NCI-H2196 treated with DMSO at 0.1 percent for 48 hours (cell line): Measurements from ENCODE around the gene C10orf95.

Source experiments
- DNase-seq: peaks from one replicate; lab custom pipeline; 2025; ENCODE audit not compliant: unreplicated experiment; lab: John Stamatoyannopoulos, UW

C10orf95 gene

GRCh38 chr10:102419269-102420180, 31.8 kb downstream of the C10orf95 start:
- peak; percentile 36 for DNase-seq

- peak; percentile 19 for DNase-seq
These were observed 32.6 kb downstream of the C10orf95 start, which contains the start of gene PSD for GRCh38 chr10:102418622-102419268. Gene PSD, minus strand, starts transcription at chr10:102418785. Its CDS starts 1,747 bp downstream, at chr10:102417038.

GRCh38 chr10:102416695-102417094, 34.6 kb downstream of the C10orf95 start:
- DNase-seq = no peak

- DNase-seq = no peak
These were observed 35.1 kb downstream of the C10orf95 start for GRCh38 chr10:102416283-102416682.

- DNase-seq = no peak
These were observed 36.6 kb downstream of the C10orf95 start for GRCh38 chr10:102414749-102415148.

GRCh38 chr10:102413806-102414561, 37.4 kb downstream of the C10orf95 start:
- DNase-seq = no peak

- DNase-seq = peak; percentile 54
These were observed 38.2 kb downstream of the C10orf95 start for GRCh38 chr10:102413053-102413705.

GRCh38 chr10:102412293-102412692, 39.0 kb downstream of the C10orf95 start:
- no peak for DNase-seq

GRCh38 chr10:102411341-102412255, 39.7 kb downstream of the C10orf95 start:
- no peak for DNase-seq

- DNase-seq = no peak
These were observed 40.8 kb downstream of the C10orf95 start for GRCh38 chr10:102410429-102411073.

- DNase-seq = no peak
These were observed 41.5 kb downstream of the C10orf95 start for GRCh38 chr10:102409604-102410428.

GRCh38 chr10:102408728-102409603, 42.4 kb downstream of the C10orf95 start:
- DNase-seq = no peak

GRCh38 chr10:102408131-102408727, 43.1 kb downstream of the C10orf95 start:
- DNase-seq = no peak

- DNase-seq = no peak
These were observed 43.8 kb downstream of the C10orf95 start for GRCh38 chr10:102407425-102408130.

GRCh38 chr10:102406815-102407214, 44.5 kb downstream of the C10orf95 start:
- no peak for DNase-seq

- no peak for DNase-seq
These were observed 45.7 kb downstream of the C10orf95 start for GRCh38 chr10:102405632-102406031.
